HUES64 (cell line): ENCODE data around the gene MTPN. TPM values are rescaled to one million over a fixed set of nuclear protein-coding genes. Genes with fewer than 3 reads are reported as not detected.
A peak's percentile ranks its signal among the peaks of the same experiment; 100 is the strongest.

Source experiments
- H3K27ac ChIP-seq: 2 replicates; pipeline ENCODE4 v1.7.0; 2013; ENCODE audit warnings: low read depth, low read length, inconsistent platforms
- H3K27me3 ChIP-seq: 2 replicates; pipeline ENCODE4 v1.6.1; 2013; ENCODE audit warnings: mild to moderate bottlenecking, low read length; ENCODE audit not compliant: insufficient read depth
- H3K36me3 ChIP-seq: 2 replicates; pipeline ENCODE4 v1.6.1; 2013; ENCODE audit warnings: mild to moderate bottlenecking, low read length; ENCODE audit not compliant: insufficient read depth
- H3K4me1 ChIP-seq: 2 replicates; pipeline ENCODE4 v1.6.1; 2013; ENCODE audit warnings: mild to moderate bottlenecking, low read length, moderate library complexity; ENCODE audit not compliant: insufficient read depth
- H3K4me3 ChIP-seq: 2 replicates; pipeline ENCODE4 v1.5.1; 2013; ENCODE audit warnings: mild to moderate bottlenecking, low read length, moderate library complexity
- H3K9ac ChIP-seq: 2 replicates; pipeline ENCODE4 v1.6.1; 2013; ENCODE audit warnings: mild to moderate bottlenecking, low read depth, low read length
- H3K9me3 ChIP-seq: 2 replicates; pipeline ENCODE4 v1.6.1; 2013; ENCODE audit warnings: low read depth, low read length; ENCODE audit not compliant: insufficient read depth
- WGBS: fragments of 150-250, 120-280 bp; methylation state at CpG from one replicate; pipeline ENCODE4 v1.1.7; 2013; ENCODE audit warnings: missing lambda C conversion rate; 5-methylcytosine and 5-hydroxymethylcytosine counted together
- polyA plus RNA-seq, 2 experiments: library from polyadenylated mRNA; stranded (reverse); fragments of 50-300 nt; gene quantifications; one replicate each; pipeline ENCODE4 v1.2.3, GENCODE V29; 2013

Gene MTPN, protein sequence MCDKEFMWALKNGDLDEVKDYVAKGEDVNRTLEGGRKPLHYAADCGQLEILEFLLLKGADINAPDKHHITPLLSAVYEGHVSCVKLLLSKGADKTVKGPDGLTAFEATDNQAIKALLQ
- polyA plus RNA-seq (2013, experiment 1 of 2), result 97.7 TPM
- polyA plus RNA-seq (2013, experiment 2 of 2), result 108 TPM

DNA sequence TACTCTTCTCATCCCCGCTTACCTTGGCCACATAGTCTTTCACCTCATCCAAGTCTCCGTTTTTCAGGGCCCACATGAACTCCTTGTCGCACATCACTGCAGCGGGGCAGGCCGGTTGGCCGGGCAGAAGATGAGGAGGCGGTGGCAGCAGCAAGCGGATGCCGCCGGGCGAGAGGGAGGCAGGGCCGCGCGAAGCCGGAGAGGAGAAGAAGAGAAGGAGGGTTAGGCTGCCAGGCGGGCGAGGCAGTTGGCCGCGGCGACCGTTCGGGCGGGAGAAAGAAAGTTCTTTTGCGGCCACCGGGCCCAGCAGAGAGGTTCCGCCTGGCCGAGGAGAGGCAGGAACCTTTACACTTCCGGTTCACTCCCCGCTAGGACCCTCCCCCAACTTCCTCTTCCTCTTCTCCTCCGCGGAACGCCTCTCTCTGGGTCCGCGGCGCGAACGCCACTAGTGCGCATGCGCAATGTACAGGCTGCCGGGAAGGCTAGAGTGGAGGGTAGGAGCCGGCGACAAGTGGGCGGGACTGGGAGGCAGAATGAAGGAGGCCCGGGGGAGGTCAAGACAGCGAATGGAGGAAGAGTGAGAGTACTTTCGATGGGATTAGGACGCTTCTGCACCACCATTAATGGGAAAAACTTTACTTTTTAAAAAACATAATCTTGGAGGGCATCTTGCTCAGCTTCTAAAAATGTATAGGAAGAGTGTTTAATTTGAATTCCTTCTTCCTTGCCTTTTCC lies at the start of gene MTPN:
Gene MTPN (minus strand): TSS at position 353 of the 735 bp plus-strand sequence. CDS start 259 bp downstream, at position 94.
- H3K27ac ChIP-seq, result peak within 1 kb of the TSS; percentile 67
- WGBS, result under 1% methylated on average over 46 of the region's 47 CpGs

DNA sequence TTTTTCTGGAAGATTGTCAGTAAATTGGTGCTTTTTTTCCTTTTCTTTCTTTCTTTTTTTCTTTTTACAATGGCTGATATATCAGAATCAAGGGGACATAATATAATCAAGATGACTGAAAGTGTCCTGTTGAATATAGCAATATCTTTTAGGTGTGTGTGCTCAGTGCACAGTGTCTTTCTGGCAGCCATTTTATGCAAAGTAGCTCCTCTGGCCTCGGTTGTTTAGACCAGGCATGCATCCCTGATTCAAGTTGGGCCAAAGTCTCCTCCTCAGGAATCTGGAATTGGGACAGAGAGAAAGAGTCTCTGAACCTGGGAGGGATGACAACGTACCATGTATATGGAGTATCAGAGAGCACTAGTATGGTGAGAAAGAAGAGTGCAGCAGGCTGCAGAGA lies 49.0 kb upstream of the MTPN start:
- no peaks in the 10 kb centered on the region for H3K36me3 ChIP-seq

More for the DNA sequence above, at the start of gene MTPN:
- Histone ChIP-seq H3K9ac (peak within 1 kb of the TSS; percentile 79), H3K36me3 (peaks cover 16% of the 10 kb centered on the region), H3K4me1 (peaks cover 5% of the 10 kb centered on the region), H3K4me3 (peak within 1 kb of the TSS; percentile 86), H3K27me3 (no peaks in the 10 kb centered on the region), H3K9me3 (peaks cover 4% of the 10 kb centered on the region; the same call in 1 of the 2 replicates)

DNA sequence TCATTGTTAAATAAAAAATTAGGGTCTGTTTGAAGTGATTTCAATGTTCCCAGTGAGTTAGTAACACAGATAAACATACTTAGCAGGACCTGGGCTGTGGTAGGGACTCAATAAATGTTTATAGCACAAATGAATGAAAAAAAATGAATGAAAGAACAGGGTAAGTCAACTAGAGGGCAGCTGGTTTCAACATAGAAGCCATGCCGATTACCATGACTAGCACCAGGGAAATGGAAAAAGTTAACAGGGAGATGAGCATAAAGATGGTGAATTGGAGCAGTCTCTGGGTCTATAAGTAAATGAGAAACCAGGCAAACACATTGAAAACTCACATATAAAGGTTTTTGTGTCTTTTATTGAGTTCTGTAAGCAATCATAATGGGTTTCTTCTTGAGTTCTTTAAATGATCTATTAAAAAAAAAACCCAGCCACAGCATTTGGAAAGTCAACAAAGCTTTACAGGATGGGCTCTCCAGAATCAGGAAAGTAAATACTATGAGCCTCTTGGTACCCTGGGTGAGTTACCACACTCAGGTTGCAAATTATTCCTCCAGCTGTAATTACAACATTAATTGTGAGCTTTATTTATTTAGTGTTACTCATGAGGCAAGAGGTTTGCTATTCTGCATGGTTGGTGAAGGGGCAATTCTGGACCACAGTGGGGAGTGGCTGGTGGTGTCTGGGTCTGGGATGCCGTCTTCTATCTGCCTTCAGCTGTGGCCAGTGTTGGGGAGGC lies 46.1 kb upstream of the MTPN start:
- WGBS, result 97% methylated on average over 2 of the region's 2 CpGs
- no peaks in the 10 kb centered on the region for H3K27me3 ChIP-seq
- H3K9me3 ChIP-seq, result no peaks in the 10 kb centered on the region
- H3K4me1 ChIP-seq, result no peaks in the 10 kb centered on the region
- no peaks in the 10 kb centered on the region for H3K36me3 ChIP-seq
- H3K9ac ChIP-seq, result no peak overlapping the region
- no peak overlapping the region for H3K27ac ChIP-seq
- H3K4me3 ChIP-seq, result no peak overlapping the region

More for the DNA sequence above, 49.0 kb upstream of the MTPN start:
- Histone ChIP-seq H3K27ac (no peak overlapping the region), H3K9me3 (no peaks in the 10 kb centered on the region), H3K27me3 (no peaks in the 10 kb centered on the region), H3K4me3 (no peak overlapping the region), H3K9ac (no peak overlapping the region), H3K4me1 (no peaks in the 10 kb centered on the region)
- WGBS, result 91% methylated on average over 2 of the region's 2 CpGs

DNA sequence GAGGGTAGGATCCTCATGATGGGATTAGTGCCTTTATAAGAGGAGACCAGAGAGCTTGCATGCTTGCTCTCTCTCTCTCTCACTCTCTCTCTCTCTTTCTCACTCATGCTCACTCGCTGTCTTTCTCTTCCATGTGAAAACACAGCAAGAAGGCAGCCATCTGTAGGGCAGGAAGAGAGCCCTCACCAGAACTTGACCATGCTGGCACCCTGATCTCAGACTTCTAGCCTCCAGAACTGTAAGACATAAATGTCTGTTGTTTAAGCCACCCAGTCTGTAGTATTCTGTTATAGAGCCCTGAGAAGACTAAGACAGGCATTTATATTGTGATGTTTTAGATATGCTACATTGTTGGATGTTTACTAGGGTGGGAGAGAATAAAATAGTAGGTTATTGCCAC lies 43.4 kb upstream of the MTPN start:
- H3K4me1 ChIP-seq, result no peaks in the 10 kb centered on the region
- WGBS, result 77% methylated on average over 1 of the region's 1 CpG

DNA sequence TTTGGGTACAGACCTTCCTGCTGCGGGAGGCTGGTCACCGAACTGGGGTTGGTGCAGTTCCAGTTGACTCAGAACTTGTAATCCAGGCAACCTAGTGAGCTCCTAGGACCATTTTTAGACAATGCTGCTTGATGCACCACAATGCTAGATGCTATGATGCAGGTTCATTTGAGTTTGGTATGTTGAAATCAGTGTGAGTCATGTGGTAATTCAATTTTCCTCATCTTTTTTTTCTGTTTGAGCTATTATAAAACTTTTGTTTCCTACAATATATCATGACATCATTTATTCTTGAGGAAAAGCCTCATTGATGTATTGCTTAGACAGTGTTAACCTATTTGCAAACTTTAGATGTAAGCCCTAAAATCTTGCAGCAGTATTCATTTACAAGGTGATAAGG lies 40.9 kb upstream of the MTPN start:
- Histone ChIP-seq H3K36me3 (no peaks in the 10 kb centered on the region), H3K4me1 (no peaks in the 10 kb centered on the region), H3K4me3 (no peak overlapping the region), H3K27me3 (no peaks in the 10 kb centered on the region), H3K9me3 (no peaks in the 10 kb centered on the region), H3K9ac (no peak overlapping the region), H3K27ac (no peak overlapping the region)
- WGBS, result 95% methylated on average over 2 of the region's 2 CpGs

More for the DNA sequence above, 43.4 kb upstream of the MTPN start:
- H3K9ac ChIP-seq, result no peak overlapping the region
- no peaks in the 10 kb centered on the region for H3K27me3 ChIP-seq
- no peaks in the 10 kb centered on the region for H3K9me3 ChIP-seq
- no peak overlapping the region for H3K27ac ChIP-seq
- no peaks in the 10 kb centered on the region for H3K36me3 ChIP-seq
- H3K4me3 ChIP-seq, result no peak overlapping the region

DNA sequence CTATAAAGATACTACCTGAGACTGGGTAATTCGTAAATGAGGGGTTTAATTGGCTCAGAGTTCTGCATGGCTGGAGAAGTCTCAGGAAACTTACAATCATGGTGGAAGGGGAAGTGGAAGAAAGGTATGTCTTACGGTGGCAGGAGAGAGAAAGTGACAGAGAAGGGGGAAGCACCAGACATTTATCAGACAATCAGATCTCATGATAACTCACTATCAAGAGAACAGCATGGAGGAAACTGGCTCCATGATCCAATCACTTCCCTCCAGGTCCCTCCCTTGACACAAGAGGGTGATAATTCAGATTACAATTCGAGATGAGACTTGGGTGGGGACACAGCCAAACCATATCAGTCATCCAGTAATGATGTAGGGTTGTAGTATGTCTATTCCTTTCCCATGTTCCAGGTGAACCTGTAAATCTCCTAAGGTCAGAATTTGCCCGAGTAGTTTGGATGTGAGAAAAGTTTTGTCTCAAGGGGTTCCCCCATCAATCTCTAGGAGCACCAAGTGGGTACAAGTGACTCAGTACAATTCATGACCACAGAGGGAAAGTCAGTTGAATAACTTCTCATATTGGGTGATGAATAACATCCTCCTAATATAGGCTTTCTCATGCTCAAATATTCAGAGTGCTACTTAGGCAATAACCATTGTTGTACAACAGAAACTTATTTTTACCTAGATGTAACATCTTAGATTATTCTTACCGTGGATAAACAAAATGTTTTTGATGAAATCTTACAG lies 39.7 kb upstream of the MTPN start:
- H3K4me1 ChIP-seq, result no peaks in the 10 kb centered on the region

DNA sequence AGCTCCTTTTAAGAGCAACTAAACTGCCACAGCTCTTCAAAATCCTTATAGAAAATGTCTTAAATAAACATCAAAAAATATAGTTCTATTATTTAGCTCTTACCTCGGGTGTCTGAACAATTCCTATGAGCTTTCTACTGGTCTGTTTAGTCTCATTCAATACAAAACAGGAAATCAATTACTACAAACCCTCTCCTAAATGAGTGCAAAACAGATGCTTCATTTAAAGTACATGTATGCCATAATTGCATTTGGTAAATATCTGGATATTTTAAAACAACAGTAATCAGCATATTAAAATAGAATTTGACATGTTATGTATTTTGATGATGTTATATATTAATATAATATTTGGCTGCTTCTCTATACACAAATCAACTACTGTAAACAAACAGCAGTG lies 38.5 kb upstream of the MTPN start:
- Histone ChIP-seq H3K4me3 (no peak overlapping the region), H3K27ac (no peak overlapping the region), H3K36me3 (no peaks in the 10 kb centered on the region), H3K9ac (no peak overlapping the region), H3K4me1 (no peaks in the 10 kb centered on the region), H3K27me3 (no peaks in the 10 kb centered on the region), H3K9me3 (no peaks in the 10 kb centered on the region)
- 92% methylated on average over 1 of the region's 1 CpG for WGBS

More for the DNA sequence above, 39.7 kb upstream of the MTPN start:
- H3K27me3 ChIP-seq, result no peaks in the 10 kb centered on the region
- no peak overlapping the region for H3K27ac ChIP-seq
- 90% methylated on average over 5 of the region's 5 CpGs for WGBS
- no peaks in the 10 kb centered on the region for H3K36me3 ChIP-seq
- no peak overlapping the region for H3K4me3 ChIP-seq
- no peak overlapping the region for H3K9ac ChIP-seq
- no peaks in the 10 kb centered on the region for H3K9me3 ChIP-seq

DNA sequence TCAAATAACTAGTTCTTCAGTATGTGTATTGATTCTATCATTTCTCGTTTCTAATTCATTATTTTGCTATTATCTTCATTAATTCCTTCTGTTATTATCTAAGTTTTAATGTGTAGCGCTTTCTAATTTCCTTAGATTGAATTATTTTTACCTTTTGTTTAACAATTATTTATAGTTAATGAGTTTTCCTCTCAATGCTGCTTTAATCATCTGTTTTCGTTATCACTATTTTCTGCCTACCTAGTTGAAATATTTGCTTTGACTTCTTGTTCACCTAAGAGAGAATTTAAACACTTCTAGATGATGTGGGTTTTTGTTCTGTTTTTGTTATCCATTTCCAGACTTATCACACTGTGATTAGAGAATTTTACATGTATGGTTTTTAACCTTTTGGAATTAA lies 37.5 kb upstream of the MTPN start:
- no CpG with 5 or more reads among the region's 3 CpGs for WGBS
- no peak overlapping the region for H3K9ac ChIP-seq

DNA sequence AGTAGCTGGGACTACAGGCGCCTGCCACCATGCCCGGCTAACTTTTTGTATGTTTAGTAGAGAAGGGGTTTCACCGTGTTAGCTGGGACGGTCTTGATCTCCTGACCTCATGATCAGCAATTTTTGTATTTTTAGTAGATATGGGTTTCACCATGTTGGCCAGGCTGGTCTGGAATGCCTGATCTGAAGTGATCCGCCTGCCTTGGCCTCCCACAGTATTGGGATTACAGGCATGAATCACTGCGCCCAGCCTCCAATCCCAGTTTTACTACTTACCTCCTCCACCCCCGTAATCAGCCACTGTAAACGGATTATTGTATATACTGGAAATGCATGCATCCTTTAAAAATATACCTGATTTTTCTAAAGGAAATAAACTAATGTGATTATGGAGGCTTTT lies 35.1 kb upstream of the MTPN start:
- Histone ChIP-seq H3K27ac (no peak overlapping the region), H3K9me3 (no peaks in the 10 kb centered on the region)
- WGBS, result 95% methylated on average over 6 of the region's 8 CpGs

More for the DNA sequence above, 37.5 kb upstream of the MTPN start:
- no peak overlapping the region for H3K27ac ChIP-seq
- H3K27me3 ChIP-seq, result no peaks in the 10 kb centered on the region
- H3K4me3 ChIP-seq, result no peak overlapping the region
- no peaks in the 10 kb centered on the region for H3K4me1 ChIP-seq
- H3K9me3 ChIP-seq, result no peaks in the 10 kb centered on the region
- no peaks in the 10 kb centered on the region for H3K36me3 ChIP-seq

DNA sequence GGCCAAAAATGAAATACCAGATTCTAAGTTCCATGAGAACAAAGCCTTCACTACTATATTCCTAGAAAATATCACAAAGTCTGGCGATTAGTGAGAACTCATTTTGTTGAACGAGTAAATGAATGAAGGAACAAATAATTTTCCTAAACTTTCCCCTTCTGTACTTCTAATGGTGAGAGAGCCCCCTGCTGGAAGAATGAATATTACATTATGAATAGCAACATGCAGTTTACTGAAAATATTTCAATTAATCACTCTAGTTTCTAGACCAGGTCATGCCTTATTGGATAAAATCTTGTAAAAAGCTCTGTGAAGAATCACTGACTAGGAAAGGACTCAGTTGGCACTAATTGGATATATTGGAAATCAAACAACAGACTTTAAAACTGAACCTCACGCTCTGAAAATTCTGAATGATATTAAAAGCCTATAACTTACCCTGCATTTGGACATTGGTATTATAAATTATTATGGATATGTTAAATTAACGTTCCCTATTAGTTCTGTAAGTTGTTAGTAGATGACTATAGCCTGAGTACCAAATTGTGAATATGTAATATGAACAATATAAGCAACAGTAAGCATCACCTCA lies 32.4 kb upstream of the MTPN start:
- Histone ChIP-seq H3K27me3 (no peaks in the 10 kb centered on the region), H3K27ac (no peak overlapping the region), H3K4me3 (no peak overlapping the region), H3K36me3 (no peaks in the 10 kb centered on the region), H3K9me3 (no peaks in the 10 kb centered on the region), H3K9ac (no peak overlapping the region), H3K4me1 (no peaks in the 10 kb centered on the region)
- WGBS, result no CpG with 5 or more reads among the region's 4 CpGs

More for the DNA sequence above, 35.1 kb upstream of the MTPN start:
- Histone ChIP-seq H3K9ac (no peak overlapping the region), H3K36me3 (no peaks in the 10 kb centered on the region), H3K4me1 (no peaks in the 10 kb centered on the region), H3K4me3 (no peak overlapping the region), H3K27me3 (no peaks in the 10 kb centered on the region)
